Measurements from ENCODE around the gene OGN. TPM values are rescaled to one million over a fixed set of nuclear protein-coding genes. Genes with fewer than 3 reads are reported as not detected.

The OGN gene
- total and polyA plus RNA-seq, 7 donors: 0.64 to 7.4 (median 0.95) TPM

GRCh38 chr9:92407818-92408217, 3.4 kb upstream of the OGN start:
- 96 to 100% (median 97%) methylated on average over 2 of the region's 2 CpGs for WGBS, 3 donors
- ATAC-seq: no peak
- intact Hi-C loops (cut with DNase I): no loop called here

GRCh38 chr9:92406477-92406876, 2.1 kb upstream of the OGN start:
- no peaks in the 10 kb centered on the region for H3K36me3 ChIP-seq (ENCODE audit: insufficient read depth in 1 of 2, low read depth in 1 of 2)
- H3K4me1 ChIP-seq: no peaks in the 10 kb centered on the region
- H3K27ac ChIP-seq: no peak overlapping the region
- no peak overlapping the region for H3K4me3 ChIP-seq
- H3K27me3 ChIP-seq (ENCODE audit: insufficient read depth in 3 of 3, low read length in 2 of 3): no peaks in the 10 kb centered on the region
- H3K9me3 ChIP-seq: no peaks in the 10 kb centered on the region
- intact Hi-C loops (cut with DNase I): no loop called here
- ATAC-seq (peak in 1 of 4 donors; percentile 54), DNase-seq (no peak)
- TF ChIP-seq, protein P1, sequence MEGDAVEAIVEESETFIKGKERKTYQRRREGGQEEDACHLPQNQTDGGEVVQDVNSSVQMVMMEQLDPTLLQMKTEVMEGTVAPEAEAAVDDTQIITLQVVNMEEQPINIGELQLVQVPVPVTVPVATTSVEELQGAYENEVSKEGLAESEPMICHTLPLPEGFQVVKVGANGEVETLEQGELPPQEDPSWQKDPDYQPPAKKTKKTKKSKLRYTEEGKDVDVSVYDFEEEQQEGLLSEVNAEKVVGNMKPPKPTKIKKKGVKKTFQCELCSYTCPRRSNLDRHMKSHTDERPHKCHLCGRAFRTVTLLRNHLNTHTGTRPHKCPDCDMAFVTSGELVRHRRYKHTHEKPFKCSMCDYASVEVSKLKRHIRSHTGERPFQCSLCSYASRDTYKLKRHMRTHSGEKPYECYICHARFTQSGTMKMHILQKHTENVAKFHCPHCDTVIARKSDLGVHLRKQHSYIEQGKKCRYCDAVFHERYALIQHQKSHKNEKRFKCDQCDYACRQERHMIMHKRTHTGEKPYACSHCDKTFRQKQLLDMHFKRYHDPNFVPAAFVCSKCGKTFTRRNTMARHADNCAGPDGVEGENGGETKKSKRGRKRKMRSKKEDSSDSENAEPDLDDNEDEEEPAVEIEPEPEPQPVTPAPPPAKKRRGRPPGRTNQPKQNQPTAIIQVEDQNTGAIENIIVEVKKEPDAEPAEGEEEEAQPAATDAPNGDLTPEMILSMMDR (IDR thresholded peaks at IDR 0.05): no peak
- 65 to 66% (median 66%) methylated on average over 3 of the region's 3 CpGs for WGBS, 3 donors

More at GRCh38 chr9:92407818-92408217, 3.4 kb upstream of the OGN start:
- no peaks in the 10 kb centered on the region for H3K9me3 ChIP-seq
- no peak for DNase-seq
- no peak overlapping the region for H3K4me3 ChIP-seq
- H3K4me1 ChIP-seq: no peaks in the 10 kb centered on the region
- TF ChIP-seq, protein P1 (IDR thresholded peaks at IDR 0.05): no peak
- H3K36me3 ChIP-seq (ENCODE audit: insufficient read depth in 1 of 2, low read depth in 1 of 2): no peaks in the 10 kb centered on the region
- no peak overlapping the region for H3K27ac ChIP-seq
- no peaks in the 10 kb centered on the region for H3K27me3 ChIP-seq (ENCODE audit: insufficient read depth in 3 of 3, low read length in 2 of 3)

DNA sequence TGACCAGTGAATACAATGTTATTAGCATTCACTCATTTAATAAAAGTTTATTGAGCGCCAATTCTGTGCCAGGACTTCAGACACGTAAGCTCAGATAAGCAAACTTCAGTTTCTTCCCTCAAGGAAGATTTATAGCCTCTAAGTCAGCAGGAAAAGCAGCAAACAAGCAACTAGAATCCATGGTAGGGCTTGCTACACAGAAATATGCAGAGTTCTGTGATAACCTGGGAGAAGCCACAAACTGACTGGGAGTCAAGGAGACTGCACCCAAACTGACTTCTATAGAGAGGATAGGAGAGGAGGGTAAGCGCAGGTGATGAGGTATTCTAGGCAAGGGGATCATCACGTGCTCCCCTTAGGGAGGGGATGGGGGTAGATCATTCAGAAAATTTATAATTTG, 1.4 kb upstream of the OGN start:
- Histone ChIP-seq H3K36me3 (ENCODE audit: insufficient read depth in 1 of 2, low read depth in 1 of 2) (no peaks in the 10 kb centered on the region), H3K4me3 (peak overlapping the region; percentile 8), H3K27ac (no peak overlapping the region), H3K27me3 (ENCODE audit: insufficient read depth in 3 of 3, low read length in 2 of 3) (no peaks in the 10 kb centered on the region), H3K4me1 (no peaks in the 10 kb centered on the region), H3K9me3 (no peaks in the 10 kb centered on the region)
- TF ChIP-seq, protein P1 (IDR thresholded peaks at IDR 0.05): no peak
- WGBS, 3 donors: 77 to 86% (median 82%) methylated on average over 4 of the region's 4 CpGs
- ATAC-seq (no peak), DNase-seq (no peak)
- intact Hi-C loops (cut with DNase I): no loop called here

DNA sequence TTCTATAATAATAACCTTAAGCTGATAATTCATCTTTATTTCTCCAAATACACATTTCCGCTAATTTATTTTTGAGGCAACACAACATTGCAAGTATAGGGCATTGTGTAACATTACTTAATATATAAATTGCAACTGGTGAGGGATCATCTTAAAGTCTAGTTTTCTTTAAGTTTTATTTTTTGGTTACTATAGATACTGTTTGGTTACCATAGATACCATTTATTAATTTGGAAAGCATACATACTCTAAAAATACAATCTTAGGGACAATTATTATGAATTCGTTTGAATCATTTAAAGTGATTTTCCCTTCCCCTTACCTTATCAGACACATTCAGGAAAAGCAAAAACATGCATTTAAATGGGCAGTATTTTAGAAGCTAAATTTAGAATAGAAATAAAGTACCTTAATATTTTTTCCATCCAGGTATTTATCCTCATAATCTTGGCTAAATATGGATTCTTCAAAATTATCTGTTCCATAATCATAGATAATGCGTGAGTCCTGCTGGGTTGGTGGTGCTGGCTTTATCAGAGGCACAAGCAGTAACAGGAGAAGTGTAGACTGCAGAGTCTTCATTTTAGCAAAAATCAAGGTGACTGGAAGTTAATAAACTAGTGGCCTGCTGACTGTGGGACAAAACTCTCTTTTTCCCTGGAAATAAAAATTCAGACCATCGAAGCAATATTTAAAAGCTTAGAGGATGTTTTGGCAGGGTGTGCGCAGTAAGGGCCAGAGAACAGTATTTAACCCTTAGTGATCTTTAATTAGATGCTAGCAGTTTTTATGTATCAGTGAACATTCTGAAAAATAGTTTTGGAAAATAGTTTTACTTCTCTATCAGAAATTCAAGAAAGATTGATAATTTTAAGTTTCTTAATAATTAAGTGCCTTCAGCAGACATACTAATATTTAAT, 1.3 kb downstream of the OGN start:
- DNase-seq (no peak), ATAC-seq (no peak)
- H3K4me1 ChIP-seq: no peaks in the 10 kb centered on the region
- H3K27me3 ChIP-seq (ENCODE audit: insufficient read depth in 3 of 3, low read length in 2 of 3): no peaks in the 10 kb centered on the region
- H3K27ac ChIP-seq: no peak overlapping the region
- intact Hi-C loops (cut with DNase I): no loop called here
- H3K9me3 ChIP-seq: no peaks in the 10 kb centered on the region
- TF ChIP-seq, protein P1 (IDR thresholded peaks at IDR 0.05): no peak
- H3K4me3 ChIP-seq: peak overlapping the region; percentile 41
- WGBS, 3 donors: 59 to 63% (median 60%) methylated on average over 5 of the region's 5 CpGs
- no peaks in the 10 kb centered on the region for H3K36me3 ChIP-seq (ENCODE audit: insufficient read depth in 1 of 2, low read depth in 1 of 2)

Measured in psoas muscle (tissue), 8 donors.